ENCODE measurements around the gene SLC7A11. TPM values are rescaled to one million over a fixed set of nuclear protein-coding genes. Genes with fewer than 3 reads are reported as not detected.
"Not testable (repeated sequence)": the region's sequence is repeated elsewhere in the genome, so short reads cannot be mapped to it uniquely, and the experiment has no call there.

The SLC7A11 gene
- total and polyA plus RNA-seq, 2 donors from 2014 or later: 0.04 to 2.6 TPM

DNA sequence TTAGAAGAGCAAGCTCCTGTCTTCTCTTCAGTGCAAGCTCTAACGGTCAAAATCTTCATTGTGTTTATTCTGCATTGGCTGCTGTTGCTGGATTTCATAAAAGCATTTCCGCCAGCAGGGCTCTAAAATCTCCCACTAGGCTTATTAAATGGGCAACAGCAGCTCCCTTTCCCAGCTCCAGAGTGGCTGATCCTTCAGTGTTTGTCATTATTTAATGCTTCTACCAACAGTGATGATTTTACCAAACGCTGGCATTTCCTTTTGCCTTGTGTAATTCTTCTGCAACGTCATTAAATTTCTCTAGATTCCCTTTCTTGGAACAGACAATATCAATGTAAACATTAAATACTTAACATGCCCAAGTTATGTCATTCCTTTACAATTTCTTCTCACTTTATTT is 20.1 kb downstream of the SLC7A11 start:
- intact Hi-C loops (cut with DNase I): no loop called here
- no peak for DNase-seq
- Histone ChIP-seq H3K36me3 (ENCODE audit: control insufficient read depth in 2 of 3, insufficient read depth in 3 of 3, low read length in 3 of 3) (no peaks in the 10 kb centered on the region), H3K27me3 (ENCODE audit: control insufficient read depth, insufficient read depth, low read length) (no peaks in the 10 kb centered on the region), H3K27ac (ENCODE audit: low read depth in 2 of 2, low read length in 2 of 2) (no peak overlapping the region), H3K4me1 (ENCODE audit: control insufficient read depth in 2 of 3, insufficient read depth in 2 of 3, low read depth in 1 of 3, low read length in 3 of 3) (no peaks in the 10 kb centered on the region), H3K4me3 (ENCODE audit: low read length in 3 of 3) (no peak overlapping the region), H3K9me3 (ENCODE audit: control insufficient read depth in 2 of 3, insufficient read depth in 1 of 3, low read length in 3 of 3) (no peaks in the 10 kb centered on the region), H3K9ac (ENCODE audit: low read length in 3 of 3) (no peak overlapping the region)
- TF ChIP-seq, protein P1, sequence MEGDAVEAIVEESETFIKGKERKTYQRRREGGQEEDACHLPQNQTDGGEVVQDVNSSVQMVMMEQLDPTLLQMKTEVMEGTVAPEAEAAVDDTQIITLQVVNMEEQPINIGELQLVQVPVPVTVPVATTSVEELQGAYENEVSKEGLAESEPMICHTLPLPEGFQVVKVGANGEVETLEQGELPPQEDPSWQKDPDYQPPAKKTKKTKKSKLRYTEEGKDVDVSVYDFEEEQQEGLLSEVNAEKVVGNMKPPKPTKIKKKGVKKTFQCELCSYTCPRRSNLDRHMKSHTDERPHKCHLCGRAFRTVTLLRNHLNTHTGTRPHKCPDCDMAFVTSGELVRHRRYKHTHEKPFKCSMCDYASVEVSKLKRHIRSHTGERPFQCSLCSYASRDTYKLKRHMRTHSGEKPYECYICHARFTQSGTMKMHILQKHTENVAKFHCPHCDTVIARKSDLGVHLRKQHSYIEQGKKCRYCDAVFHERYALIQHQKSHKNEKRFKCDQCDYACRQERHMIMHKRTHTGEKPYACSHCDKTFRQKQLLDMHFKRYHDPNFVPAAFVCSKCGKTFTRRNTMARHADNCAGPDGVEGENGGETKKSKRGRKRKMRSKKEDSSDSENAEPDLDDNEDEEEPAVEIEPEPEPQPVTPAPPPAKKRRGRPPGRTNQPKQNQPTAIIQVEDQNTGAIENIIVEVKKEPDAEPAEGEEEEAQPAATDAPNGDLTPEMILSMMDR (IDR thresholded peaks at IDR 0.05; ENCODE audit: borderline replicate concordance, extremely low read depth, insufficient read depth): no peak
- no peak for FAIRE-seq

DNA sequence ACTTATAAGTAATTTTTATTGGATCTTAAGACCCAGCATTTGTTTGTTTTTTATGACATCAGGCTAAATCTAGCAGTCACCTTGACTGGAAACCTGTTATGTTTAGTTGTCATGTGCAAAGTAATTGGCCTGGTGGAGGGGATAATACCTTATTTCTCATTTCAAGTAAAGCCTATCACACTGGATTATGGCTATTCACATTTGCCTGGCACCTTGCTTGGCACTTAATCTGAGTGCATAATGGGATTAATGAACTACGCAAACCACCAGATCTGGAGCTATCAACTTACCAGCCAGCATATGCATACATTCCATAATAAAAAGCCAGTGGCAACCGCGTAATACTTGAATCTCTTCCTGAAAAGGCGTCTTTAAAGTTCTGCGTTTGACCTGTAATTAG is 23.2 kb downstream of the SLC7A11 start:
- intact Hi-C loops (cut with DNase I): no loop called here
- no peaks in the 10 kb centered on the region for H3K36me3 ChIP-seq (ENCODE audit: control insufficient read depth in 2 of 3, insufficient read depth in 3 of 3, low read length in 3 of 3)
- H3K4me3 ChIP-seq (ENCODE audit: low read length in 3 of 3): no peak overlapping the region
- FAIRE-seq (no peak), DNase-seq (no peak)
- H3K9me3 ChIP-seq (ENCODE audit: control insufficient read depth in 2 of 3, insufficient read depth in 1 of 3, low read length in 3 of 3): no peaks in the 10 kb centered on the region
- no peaks in the 10 kb centered on the region for H3K4me1 ChIP-seq (ENCODE audit: control insufficient read depth in 2 of 3, insufficient read depth in 2 of 3, low read depth in 1 of 3, low read length in 3 of 3)
- no peak overlapping the region for H3K9ac ChIP-seq (ENCODE audit: low read length in 3 of 3)
- TF ChIP-seq, protein P1 (IDR thresholded peaks at IDR 0.05; ENCODE audit: borderline replicate concordance, extremely low read depth, insufficient read depth): no peak
- no peaks in the 10 kb centered on the region for H3K27me3 ChIP-seq (ENCODE audit: control insufficient read depth, insufficient read depth, low read length)
- H3K27ac ChIP-seq (ENCODE audit: low read depth in 2 of 2, low read length in 2 of 2): no peak overlapping the region

DNA sequence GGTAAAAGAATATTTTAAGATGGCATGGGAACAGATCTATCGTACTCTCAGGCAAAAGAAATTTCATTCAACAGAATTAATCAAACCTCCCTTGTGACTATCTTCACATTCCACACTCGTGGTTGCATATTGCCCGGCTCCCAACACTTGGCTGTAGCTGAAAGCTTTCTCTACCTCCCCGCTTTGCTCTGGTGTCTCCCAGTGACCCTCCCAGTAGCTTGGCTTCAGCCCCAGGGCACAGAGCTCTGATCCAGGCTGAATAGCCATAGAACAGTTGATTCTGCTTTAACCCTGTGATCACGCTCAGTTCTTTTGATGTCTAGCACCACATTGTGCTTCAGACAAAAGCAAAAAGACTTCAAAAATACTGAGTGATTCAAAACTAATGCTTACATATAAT is 24.6 kb downstream of the SLC7A11 start:
- H3K9me3 ChIP-seq (ENCODE audit: control insufficient read depth in 2 of 3, insufficient read depth in 1 of 3, low read length in 3 of 3): no peaks in the 10 kb centered on the region
- TF ChIP-seq, protein P1 (IDR thresholded peaks at IDR 0.05; ENCODE audit: borderline replicate concordance, extremely low read depth, insufficient read depth): no peak
- intact Hi-C loops (cut with DNase I): no loop called here
- no peaks in the 10 kb centered on the region for H3K36me3 ChIP-seq (ENCODE audit: control insufficient read depth in 2 of 3, insufficient read depth in 3 of 3, low read length in 3 of 3)
- DNase-seq (no peak), FAIRE-seq (no peak)
- no peaks in the 10 kb centered on the region for H3K4me1 ChIP-seq (ENCODE audit: control insufficient read depth in 2 of 3, insufficient read depth in 2 of 3, low read depth in 1 of 3, low read length in 3 of 3)
- no peak overlapping the region for H3K27ac ChIP-seq (ENCODE audit: low read depth in 2 of 2, low read length in 2 of 2)
- no peak overlapping the region for H3K9ac ChIP-seq (ENCODE audit: low read length in 3 of 3)
- H3K27me3 ChIP-seq (ENCODE audit: control insufficient read depth, insufficient read depth, low read length): no peaks in the 10 kb centered on the region
- no peak overlapping the region for H3K4me3 ChIP-seq (ENCODE audit: low read length in 3 of 3)

DNA sequence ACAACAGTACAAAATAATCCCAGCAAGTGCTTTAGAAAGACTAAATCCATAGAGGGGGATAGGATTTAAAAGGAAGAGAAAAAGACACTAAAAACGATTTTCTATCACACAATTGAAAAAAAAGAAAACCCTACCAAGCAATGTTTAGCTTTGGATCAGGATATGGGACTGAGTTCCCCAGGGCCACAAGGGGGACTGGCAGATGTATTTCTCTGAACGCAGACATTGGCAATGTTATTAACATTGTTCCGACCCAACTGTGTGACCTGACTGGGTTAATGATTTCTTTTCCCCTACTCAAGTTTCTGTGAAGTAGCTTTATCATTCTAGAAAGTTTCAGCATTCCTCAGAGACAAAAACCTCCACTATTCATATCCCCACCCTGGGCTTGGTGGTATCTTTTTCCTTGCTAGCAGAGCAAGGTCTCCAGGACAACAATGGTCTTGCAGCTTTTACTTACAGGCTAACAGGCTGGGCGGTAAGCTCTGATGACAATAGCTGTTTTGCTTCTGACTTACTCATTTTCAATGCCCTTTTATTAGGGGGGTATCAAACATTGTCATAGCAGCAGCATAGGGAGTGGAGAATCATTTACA is 25.8 kb downstream of the SLC7A11 start:
- intact Hi-C loops (cut with DNase I): no loop called here
- H3K4me3 ChIP-seq (ENCODE audit: low read length in 3 of 3): no peak overlapping the region

DNA sequence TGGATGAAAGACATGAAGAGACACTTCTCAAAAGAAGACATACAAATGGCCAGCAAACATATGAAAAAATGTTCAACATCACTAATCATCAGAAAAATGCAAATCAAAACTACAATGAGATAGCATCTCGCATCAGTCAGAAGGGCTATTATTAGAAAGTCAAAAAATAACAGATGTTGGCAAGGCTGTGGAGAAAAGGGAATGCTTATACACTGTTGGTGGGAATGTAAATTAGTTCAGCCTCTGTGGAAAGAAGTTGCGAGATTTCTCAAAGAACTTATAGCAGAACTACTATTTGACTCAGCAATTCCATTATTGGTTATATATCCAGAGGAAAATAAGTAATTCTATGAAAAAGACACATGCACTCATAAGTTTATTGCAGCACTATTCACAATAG is 31.6 kb downstream of the SLC7A11 start:
- FAIRE-seq; intact Hi-C loops (cut with DNase I); H3K4me1 ChIP-seq (ENCODE audit: control insufficient read depth in 2 of 3, insufficient read depth in 2 of 3, low read depth in 1 of 3, low read length in 3 of 3); H3K27me3 ChIP-seq (ENCODE audit: control insufficient read depth, insufficient read depth, low read length); H3K9me3 ChIP-seq (ENCODE audit: control insufficient read depth in 2 of 3, insufficient read depth in 1 of 3, low read length in 3 of 3); H3K4me3 ChIP-seq (ENCODE audit: low read length in 3 of 3); H3K36me3 ChIP-seq (ENCODE audit: control insufficient read depth in 2 of 3, insufficient read depth in 3 of 3, low read length in 3 of 3); DNase-seq; H3K27ac ChIP-seq (ENCODE audit: low read depth in 2 of 2, low read length in 2 of 2); H3K9ac ChIP-seq (ENCODE audit: low read length in 3 of 3): not testable (repeated sequence)

More for the DNA sequence above, 25.8 kb downstream of the SLC7A11 start:
- Histone ChIP-seq H3K36me3 (ENCODE audit: control insufficient read depth in 2 of 3, insufficient read depth in 3 of 3, low read length in 3 of 3) (no peaks in the 10 kb centered on the region), H3K9me3 (ENCODE audit: control insufficient read depth in 2 of 3, insufficient read depth in 1 of 3, low read length in 3 of 3) (no peaks in the 10 kb centered on the region), H3K27me3 (ENCODE audit: control insufficient read depth, insufficient read depth, low read length) (no peaks in the 10 kb centered on the region), H3K27ac (ENCODE audit: low read depth in 2 of 2, low read length in 2 of 2) (no peak overlapping the region), H3K9ac (ENCODE audit: low read length in 3 of 3) (no peak overlapping the region), H3K4me1 (ENCODE audit: control insufficient read depth in 2 of 3, insufficient read depth in 2 of 3, low read depth in 1 of 3, low read length in 3 of 3) (no peaks in the 10 kb centered on the region)
- TF ChIP-seq, protein P1 (IDR thresholded peaks at IDR 0.05; ENCODE audit: borderline replicate concordance, extremely low read depth, insufficient read depth): no peak
- peak in 2 of 5 donors; percentile 16 to 33 for DNase-seq
- no peak for FAIRE-seq
